K562 (cell line): ENCODE measurements around the gene DLX3. TPM values are rescaled to one million over a fixed set of nuclear protein-coding genes. Genes with fewer than 3 reads are reported as not detected.

Experiments
- ARID2 ChIP-seq: fragments of 450-650 bp; IDR thresholded peaks from 2 replicates; pipeline ENCODE4 v1.6.1; 2017; ENCODE audit warnings: antibody characterized with exemption, mild to moderate bottlenecking
- ASH1L ChIP-seq: fragments of 450-650 bp; IDR thresholded peaks from 2 replicates; pipeline ENCODE4 v1.6.1; 2018; ENCODE audit warnings: borderline replicate concordance, mild to moderate bottlenecking, low read depth; ENCODE audit not compliant: partially characterized antibody
- BHLHE40 ChIP-seq: IDR thresholded peaks from 2 replicates; pipeline ENCODE4 v1.6.1; 2011; ENCODE audit warnings: low read length, improper control_type of control experiment
- BRCA1 ChIP-seq, 2 experiments: fragments of 450-650 bp in 1 of 2; sonication (generic) in 1 of 2; formaldehyde crosslinking in 1 of 2; IDR thresholded peaks; 2 replicates each; pipeline versions ENCODE4 v1.5.0 to v1.6.1; 2017 to 2020; ENCODE audit warnings: mild to moderate bottlenecking in 1 of 2, missing genetic modification reagents in 1 of 2
- CBX2 ChIP-seq: fragments of 200-600 bp; sonication (generic); IDR thresholded peaks from one replicate; pipeline ENCODE4 v1.6.1; 2012; ENCODE audit warnings: mild to moderate bottlenecking, low read length, inconsistent platforms; ENCODE audit not compliant: insufficient read depth, poor library complexity, severe bottlenecking
- CREB1 ChIP-seq, 2 experiments: sonication (generic) in 1 of 2; formaldehyde crosslinking in 1 of 2; IDR thresholded peaks; 2 replicates each; pipeline versions ENCODE4 v1.6.1 to v1.8.0; 2012 to 2022; ENCODE audit warnings: inconsistent platforms in 1 of 2, mild to moderate bottlenecking in 1 of 2, missing genetic modification reagents in 1 of 2, moderate library complexity in 1 of 2
- DNMT1 ChIP-seq: fragments of 450-650 bp; IDR thresholded peaks from 2 replicates; pipeline ENCODE4 v1.6.1; 2016; ENCODE audit warnings: antibody characterized with exemption, mild to moderate bottlenecking
- DPF2 ChIP-seq: fragments of 450-650 bp; IDR thresholded peaks from 2 replicates; pipeline ENCODE4 v1.6.1; 2016
- HOXB6 ChIP-seq: fragments of 250-450 bp; sonication (Bioruptor Pico); IDR thresholded peaks from 2 replicates; pipeline ENCODE4 v1.5.1; 2022; ENCODE audit warnings: mild to moderate bottlenecking, borderline replicate concordance
- KDM1A ChIP-seq, 2 experiments: fragments of 450-650 bp; IDR thresholded peaks; 2 replicates each; pipeline ENCODE4 v1.6.1; 2016; ENCODE audit warnings: mild to moderate bottlenecking in 2 of 2
- MBD2 ChIP-seq: sonication (generic); IDR thresholded peaks from 2 replicates; pipeline ENCODE4 v1.6.1; 2016; ENCODE audit warnings: low read depth, borderline replicate concordance
- MCM3 ChIP-seq: fragments of 450-650 bp; IDR thresholded peaks from 2 replicates; pipeline ENCODE4 v1.6.1; 2016
- SMARCB1 ChIP-seq: IDR thresholded peaks from 2 replicates; pipeline ENCODE4 v1.6.1; 2011; ENCODE audit warnings: improper control_type of control experiment, low read depth; ENCODE audit not compliant: insufficient read length
- SP1 ChIP-seq: sonication (generic); formaldehyde crosslinking; IDR thresholded peaks from 2 replicates; pipeline ENCODE4 v1.8.1; 2022; ENCODE audit warnings: mild to moderate bottlenecking, missing genetic modification reagents
- ZBTB7A ChIP-seq: IDR thresholded peaks from 2 replicates; pipeline ENCODE4 v1.6.1; 2011; ENCODE audit warnings: low read depth, mild to moderate bottlenecking, low read length, moderate library complexity, borderline replicate concordance; ENCODE audit not compliant: control insufficient read depth
- polyA plus RNA-seq, 8 experiments: library from polyadenylated mRNA; depleted of rRNA in 4 of 8; stranded (reverse) in 5 of 8; unstranded in 3 of 8; fragments of >200 nt; fragmentation: Nextera tagmentation in 2 of 8; fragmentation: Illumina TruSeq in 1 of 8; extraction: Ambion mirVana in 2 of 8; extraction: Trizol in 1 of 8; gene quantifications; 2 replicates each; pipeline versions ENCODE4 v1.2.1 to v1.2.3, GENCODE V29; 2011 to 2014; ENCODE audit warnings: inconsistent platforms in 1 of 8, missing spikeins in 1 of 8
- total RNA-seq, 7 experiments: library from RNA; depleted of rRNA in 6 of 7; stranded (reverse); fragments of >200 nt in 6 of 7; fragmentation: Illumina TruSeq in 2 of 7; extraction: Trizol in 2 of 7; gene quantifications; 2 replicates each; pipeline versions ENCODE4 v1.2.1 to v1.2.3, GENCODE V29; 2011 to 2021; ENCODE audit warnings: low replicate concordance in 1 of 7
- TF ChIP-seq, protein P1 (sequence below): fragments of 250-450 bp; sonication (Bioruptor Pico); IDR thresholded peaks from 2 replicates; pipeline ENCODE4 v1.8.0; 2021; ENCODE audit warnings: mild to moderate bottlenecking, moderate library complexity
- TF ChIP-seq, protein P2 (sequence below), 2 experiments: fragments of 450-650 bp; formaldehyde crosslinking in 1 of 2; IDR thresholded peaks; 2 replicates each; pipeline versions ENCODE4 v1.4.0 to v1.6.1; 2014 to 2020; ENCODE audit warnings: mild to moderate bottlenecking in 2 of 2, borderline replicate concordance in 1 of 2, low read depth in 1 of 2

Gene DLX3
- total and polyA plus RNA-seq, 9 of the 15 experiments (the other 6 are each of a cell fraction or from before 2014, with no cell fraction given), result not detected

DNA sequence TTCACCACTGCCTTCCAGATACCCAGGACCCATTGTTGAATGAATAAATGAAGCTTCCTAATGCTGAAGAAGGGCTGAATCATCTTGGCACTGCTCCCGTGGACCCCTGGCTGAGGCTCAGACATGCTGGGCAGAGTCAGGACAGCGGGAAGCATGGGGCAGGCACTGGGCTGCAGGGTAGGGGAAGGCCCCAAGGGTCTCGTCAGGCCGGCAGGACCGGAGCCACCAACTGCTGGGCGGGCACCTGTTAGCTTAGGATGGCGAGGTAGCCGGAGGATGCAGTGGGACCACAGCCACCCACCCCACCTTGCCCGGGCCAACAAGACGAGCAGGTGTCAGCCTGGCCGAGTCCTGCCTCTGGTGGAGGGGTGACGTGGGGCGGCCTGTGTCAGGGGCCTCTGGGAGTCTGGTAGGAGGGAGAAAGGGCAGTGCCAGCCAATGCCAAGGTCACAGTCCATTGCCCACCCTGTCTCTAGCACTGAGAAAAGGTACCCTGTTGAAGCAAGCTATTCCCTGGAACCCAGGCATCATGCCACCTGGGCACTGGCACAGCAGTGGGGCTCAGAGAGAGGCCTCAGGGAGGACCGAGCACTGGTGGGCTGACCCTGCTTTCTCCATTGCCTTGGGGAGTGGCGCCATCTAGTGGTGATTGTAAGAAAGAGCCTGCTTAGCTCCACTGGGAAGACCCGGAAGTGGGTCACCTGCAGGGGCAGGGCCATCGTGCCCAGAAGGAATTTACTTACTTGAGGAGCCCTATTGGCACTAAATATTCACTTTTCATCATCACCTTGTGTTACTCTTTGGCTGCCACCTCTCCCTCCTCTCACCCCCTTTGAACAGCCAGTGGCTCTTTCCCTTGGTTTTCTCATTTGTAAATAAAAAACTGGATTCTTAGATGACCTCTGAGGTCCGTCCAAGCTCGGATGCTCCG, 3.0 kb upstream of the DLX3 start (continued):
- no peak for TF ChIP-seq MBD2
- TF ChIP-seq ARID2, result peak; percentile 25; the same call in 1 of the 2 replicates
- TF ChIP-seq KDM1A (IDR thresholded peaks at IDR 0.05), result no peak
- TF ChIP-seq, protein P1, sequence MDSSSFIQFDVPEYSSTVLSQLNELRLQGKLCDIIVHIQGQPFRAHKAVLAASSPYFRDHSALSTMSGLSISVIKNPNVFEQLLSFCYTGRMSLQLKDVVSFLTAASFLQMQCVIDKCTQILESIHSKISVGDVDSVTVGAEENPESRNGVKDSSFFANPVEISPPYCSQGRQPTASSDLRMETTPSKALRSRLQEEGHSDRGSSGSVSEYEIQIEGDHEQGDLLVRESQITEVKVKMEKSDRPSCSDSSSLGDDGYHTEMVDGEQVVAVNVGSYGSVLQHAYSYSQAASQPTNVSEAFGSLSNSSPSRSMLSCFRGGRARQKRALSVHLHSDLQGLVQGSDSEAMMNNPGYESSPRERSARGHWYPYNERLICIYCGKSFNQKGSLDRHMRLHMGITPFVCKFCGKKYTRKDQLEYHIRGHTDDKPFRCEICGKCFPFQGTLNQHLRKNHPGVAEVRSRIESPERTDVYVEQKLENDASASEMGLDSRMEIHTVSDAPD (CRISPR knock-in tag), result no peak
- no peak for TF ChIP-seq CBX2
- TF ChIP-seq SMARCB1, result no peak
- no peak for TF ChIP-seq CREB1 (IDR thresholded peaks at IDR 0.05)
- no peak for TF ChIP-seq CREB1 (CRISPR knock-in tag; IDR thresholded peaks at IDR 0.05)
- no peak for TF ChIP-seq SP1
- no peak for TF ChIP-seq DNMT1
- TF ChIP-seq ASH1L, result peak; percentile 51
- TF ChIP-seq, protein P2, sequence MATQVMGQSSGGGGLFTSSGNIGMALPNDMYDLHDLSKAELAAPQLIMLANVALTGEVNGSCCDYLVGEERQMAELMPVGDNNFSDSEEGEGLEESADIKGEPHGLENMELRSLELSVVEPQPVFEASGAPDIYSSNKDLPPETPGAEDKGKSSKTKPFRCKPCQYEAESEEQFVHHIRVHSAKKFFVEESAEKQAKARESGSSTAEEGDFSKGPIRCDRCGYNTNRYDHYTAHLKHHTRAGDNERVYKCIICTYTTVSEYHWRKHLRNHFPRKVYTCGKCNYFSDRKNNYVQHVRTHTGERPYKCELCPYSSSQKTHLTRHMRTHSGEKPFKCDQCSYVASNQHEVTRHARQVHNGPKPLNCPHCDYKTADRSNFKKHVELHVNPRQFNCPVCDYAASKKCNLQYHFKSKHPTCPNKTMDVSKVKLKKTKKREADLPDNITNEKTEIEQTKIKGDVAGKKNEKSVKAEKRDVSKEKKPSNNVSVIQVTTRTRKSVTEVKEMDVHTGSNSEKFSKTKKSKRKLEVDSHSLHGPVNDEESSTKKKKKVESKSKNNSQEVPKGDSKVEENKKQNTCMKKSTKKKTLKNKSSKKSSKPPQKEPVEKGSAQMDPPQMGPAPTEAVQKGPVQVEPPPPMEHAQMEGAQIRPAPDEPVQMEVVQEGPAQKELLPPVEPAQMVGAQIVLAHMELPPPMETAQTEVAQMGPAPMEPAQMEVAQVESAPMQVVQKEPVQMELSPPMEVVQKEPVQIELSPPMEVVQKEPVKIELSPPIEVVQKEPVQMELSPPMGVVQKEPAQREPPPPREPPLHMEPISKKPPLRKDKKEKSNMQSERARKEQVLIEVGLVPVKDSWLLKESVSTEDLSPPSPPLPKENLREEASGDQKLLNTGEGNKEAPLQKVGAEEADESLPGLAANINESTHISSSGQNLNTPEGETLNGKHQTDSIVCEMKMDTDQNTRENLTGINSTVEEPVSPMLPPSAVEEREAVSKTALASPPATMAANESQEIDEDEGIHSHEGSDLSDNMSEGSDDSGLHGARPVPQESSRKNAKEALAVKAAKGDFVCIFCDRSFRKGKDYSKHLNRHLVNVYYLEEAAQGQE (IDR thresholded peaks at IDR 0.05; ENCODE audit: borderline replicate concordance), result peak; percentile 70
- TF ChIP-seq, protein P2 (CRISPR knock-in tag; IDR thresholded peaks at IDR 0.05; ENCODE audit: low read depth), result no peak
- TF ChIP-seq BHLHE40, result peak; percentile 70
- TF ChIP-seq MCM3, result no peak
- no peak for TF ChIP-seq HOXB6 (CRISPR knock-in tag)
- no peak for TF ChIP-seq BRCA1 (IDR thresholded peaks at IDR 0.05)
- TF ChIP-seq BRCA1 (CRISPR knock-in tag; IDR thresholded peaks at IDR 0.05), result 0 out of 2 replicates have a peak, but pooled peaks have one; percentile 36
- TF ChIP-seq ZBTB7A, result no peak
- no peak for TF ChIP-seq DPF2
